GM18520 (cell line): Measurements from ENCODE around the gene IP6K3.

Experiments used
- ATAC-seq: cut with Tn5 transposase; IDR thresholded peaks from one replicate; pipeline ENCODE4 v1.9.1; 2021; ENCODE audit not compliant: unreplicated experiment

The IP6K3 gene

GRCh38 chr6:33678932-33679490, 67.7 kb downstream of the IP6K3 start:
- no peak for ATAC-seq

GRCh38 chr6:33678233-33678931, 68.3 kb downstream of the IP6K3 start:
- ATAC-seq = no peak

- no peak for ATAC-seq
Observed at GRCh38 chr6:33677689-33678088, 69.0 kb downstream of the IP6K3 start.

GRCh38 chr6:33677143-33677660, 69.5 kb downstream of the IP6K3 start:
- no peak for ATAC-seq

- ATAC-seq = no peak
Observed at GRCh38 chr6:33676416-33677142, 70.1 kb downstream of the IP6K3 start.

GRCh38 chr6:33675968-33676367, 70.7 kb downstream of the IP6K3 start:
- no peak for ATAC-seq

GRCh38 chr6:33673851-33674250, 72.9 kb downstream of the IP6K3 start:
- ATAC-seq = no peak

- ATAC-seq = no peak
Observed at GRCh38 chr6:33672808-33673207, 73.9 kb downstream of the IP6K3 start.

GRCh38 chr6:33671744-33672072, 75.0 kb downstream of the IP6K3 start:
- ATAC-seq = no peak
